Kidney capillary endothelial cell (primary cell): ENCODE measurements around the gene SAFB2.

Experiments used
- DNase-seq: peaks from one replicate; pipeline ENCODE4 v3.0.0-alpha.2; 2018; ENCODE audit warnings: low spot score

SAFB2 gene

DNA sequence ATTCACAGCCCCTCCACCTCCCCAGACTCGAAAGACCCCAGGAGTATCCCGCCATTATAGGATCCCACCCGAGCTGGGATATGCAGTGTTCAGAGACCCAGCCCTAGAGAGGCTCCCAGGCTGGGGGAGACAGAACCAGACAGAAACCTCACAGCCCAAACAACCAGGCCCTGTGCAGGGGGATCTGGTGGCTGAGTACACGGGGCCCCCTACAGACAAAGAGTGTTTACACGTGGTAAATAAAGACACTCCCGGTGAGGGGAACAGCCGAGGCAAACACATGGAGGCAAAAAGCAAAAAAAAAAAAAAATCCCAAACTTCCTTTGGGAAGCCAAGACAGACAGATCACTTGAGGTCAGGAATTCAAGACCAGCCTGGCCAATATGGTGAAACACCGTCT is 79.9 kb downstream of the SAFB2 start:
- DNase-seq, result no peak

DNA sequence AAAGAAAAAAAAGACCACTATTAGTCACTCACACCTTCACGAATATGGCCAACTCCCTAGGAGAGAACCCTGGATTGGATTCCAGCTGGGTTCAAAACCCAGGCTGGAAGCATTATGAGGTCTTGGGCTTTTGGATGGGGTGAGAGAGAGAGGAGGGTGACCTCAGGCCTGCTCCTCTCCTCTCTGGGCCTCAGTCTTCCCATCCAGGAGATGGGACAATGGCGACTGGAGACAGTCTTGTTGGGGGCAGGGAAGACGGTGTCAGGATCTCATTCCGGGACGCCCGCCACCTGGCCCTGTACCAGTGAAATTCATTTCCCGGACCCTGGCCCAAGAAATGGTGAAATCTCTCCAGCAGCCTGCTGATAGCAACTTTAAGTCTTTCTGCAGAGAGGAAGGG is 81.1 kb downstream of the SAFB2 start:
- DNase-seq, result no peak

GRCh38 chr19:5540208-5540607 is 82.4 kb downstream of the SAFB2 start:
- no peak for DNase-seq

DNA sequence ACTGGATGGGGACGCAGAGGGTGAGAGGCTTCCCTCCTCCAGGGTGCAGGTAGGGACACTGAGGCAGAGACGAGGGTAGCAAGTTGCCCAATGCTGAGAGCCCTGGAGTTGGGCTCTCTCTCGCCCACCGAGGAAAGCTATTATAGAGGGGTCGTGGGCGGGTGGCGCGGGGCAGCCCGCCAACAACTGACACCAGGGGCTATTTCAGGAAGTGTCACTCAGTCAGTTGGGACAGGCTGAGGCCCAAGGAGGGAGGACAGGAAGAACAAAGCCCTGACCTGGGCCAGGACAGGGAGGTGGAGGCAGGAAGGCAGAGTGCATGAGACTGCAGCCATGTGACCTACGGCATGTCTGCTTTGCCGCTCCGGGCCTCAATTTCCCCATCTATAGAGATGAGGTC is 84.7 kb downstream of the SAFB2 start:
- no peak for DNase-seq
